ENCODE results near the gene CARD8.
"Not testable (repeated sequence)": the region's sequence is repeated elsewhere in the genome, so short reads cannot be mapped to it uniquely, and the experiment has no call there.

GRCh38 chr19:48241771-48242170 is 13.9 kb downstream of the CARD8 start:
- not testable (repeated sequence) for TF ChIP-seq EZH2 (IDR thresholded peaks at IDR 0.05; ENCODE audit: borderline replicate concordance, low read length); CTCF (conservative IDR thresholded peaks at IDR 0.05 in 1 of 2, IDR thresholded peaks at IDR 0.05 in 1 of 2; ENCODE audit: extremely low read depth in 1 of 2, insufficient read depth in 1 of 2, low read depth in 1 of 2, low read length in 2 of 2)

Data from mammary epithelial cell (primary cell).